ENCODE measurements around the gene REL. TPM values are rescaled to one million over a fixed set of nuclear protein-coding genes. Genes with fewer than 3 reads are reported as not detected.

Gene REL
- total RNA-seq, 1 experiment from 2014 or later, result 6.2 TPM

DNA sequence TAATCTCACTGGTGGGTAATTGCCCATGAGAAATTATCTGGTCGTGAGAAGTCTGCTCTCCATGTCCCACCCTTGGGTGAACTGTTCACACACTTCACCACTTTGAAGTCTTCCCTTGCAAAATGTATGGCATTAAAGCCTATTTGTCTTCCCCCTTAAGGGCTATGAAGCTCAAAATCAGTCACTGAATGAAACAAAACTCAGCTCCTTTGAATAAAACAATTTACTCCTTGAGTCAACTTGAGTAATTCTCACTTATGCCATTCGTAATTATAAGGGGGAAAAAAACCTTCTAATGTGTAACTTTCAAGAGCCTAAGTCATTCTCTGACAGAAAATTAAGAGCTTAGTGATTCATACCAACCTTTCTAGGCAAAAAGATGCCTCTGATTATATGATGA is 48.8 kb upstream of the REL start:
- Histone ChIP-seq H4K5ac (ENCODE audit: insufficient read length, low read depth, low read length) (no peak overlapping the region), H2BK15ac (ENCODE audit: low read depth, low read length) (no peak overlapping the region), H3K23me2 (ENCODE audit: insufficient read length, low read depth, low read length, poor library complexity, severe bottlenecking) (no peaks in the 10 kb centered on the region), H3K27ac (ENCODE audit: insufficient read length, low read depth, low read length) (no peak overlapping the region), H4K8ac (replicated peaks; ENCODE audit: insufficient read length, low read depth, low read length) (no peak overlapping the region), H3T11ph (ENCODE audit: low read length) (no peak overlapping the region), H3K9me3 (ENCODE audit: control insufficient read depth, low read depth, low read length) (no peaks in the 10 kb centered on the region), H3K23ac (ENCODE audit: insufficient read length, low read depth, low read length) (no peak overlapping the region), H3K4me2 (ENCODE audit: insufficient read depth, insufficient read length, low read length) (no peak overlapping the region), H3K9ac (ENCODE audit: extremely low read depth, insufficient read length, low read length) (no peak overlapping the region), H3K4ac (ENCODE audit: low read depth, low read length) (no peak overlapping the region), H4K91ac (ENCODE audit: insufficient read length, low read depth, low read length) (no peak overlapping the region), H3K79me1 (ENCODE audit: insufficient read depth, low read depth, low read length, poor library complexity, severe bottlenecking) (no peaks in the 10 kb centered on the region), H2BK120ac (ENCODE audit: low read depth, low read length, poor library complexity, severe bottlenecking) (no peak overlapping the region), H2AFZ (ENCODE audit: low read length) (no peak overlapping the region), H3K79me2 (ENCODE audit: insufficient read depth, low read length) (no peaks in the 10 kb centered on the region), H2AK5ac (ENCODE audit: insufficient read length, low read length) (no peak overlapping the region), H3K56ac (ENCODE audit: insufficient read length, low read depth, low read length) (no peak overlapping the region), H3K14ac (ENCODE audit: insufficient read depth, low read length) (no peak overlapping the region), H3K4me1 (ENCODE audit: insufficient read depth, low read length) (no peaks in the 10 kb centered on the region; the same call in 1 of the 2 replicates), H3K18ac (ENCODE audit: insufficient read length, low read depth, low read length) (no peak overlapping the region), H4K20me1 (ENCODE audit: control insufficient read depth, insufficient read depth, insufficient read length) (no peaks in the 10 kb centered on the region), H2BK5ac (ENCODE audit: insufficient read length, low read length) (no peak overlapping the region), H2BK12ac (ENCODE audit: insufficient read length, low read depth, low read length) (no peak overlapping the region), H2BK20ac (ENCODE audit: low read depth, low read length, poor library complexity, severe bottlenecking) (no peak overlapping the region), H3K27me3 (ENCODE audit: insufficient read depth, low read length) (peaks cover 8% of the 10 kb centered on the region; the same call in 1 of the 2 replicates)
- no peak for DNase-seq
- H3K4me1 Mint-ChIP-seq, result peaks cover 16% of the 10 kb centered on the region in 2 experiments
- H3K27me3 Mint-ChIP-seq (ENCODE audit: low read depth), result peaks cover 75% of the 10 kb centered on the region
- no peak overlapping the region for H3K4me3 Mint-ChIP-seq
- TF ChIP-seq, protein P1, sequence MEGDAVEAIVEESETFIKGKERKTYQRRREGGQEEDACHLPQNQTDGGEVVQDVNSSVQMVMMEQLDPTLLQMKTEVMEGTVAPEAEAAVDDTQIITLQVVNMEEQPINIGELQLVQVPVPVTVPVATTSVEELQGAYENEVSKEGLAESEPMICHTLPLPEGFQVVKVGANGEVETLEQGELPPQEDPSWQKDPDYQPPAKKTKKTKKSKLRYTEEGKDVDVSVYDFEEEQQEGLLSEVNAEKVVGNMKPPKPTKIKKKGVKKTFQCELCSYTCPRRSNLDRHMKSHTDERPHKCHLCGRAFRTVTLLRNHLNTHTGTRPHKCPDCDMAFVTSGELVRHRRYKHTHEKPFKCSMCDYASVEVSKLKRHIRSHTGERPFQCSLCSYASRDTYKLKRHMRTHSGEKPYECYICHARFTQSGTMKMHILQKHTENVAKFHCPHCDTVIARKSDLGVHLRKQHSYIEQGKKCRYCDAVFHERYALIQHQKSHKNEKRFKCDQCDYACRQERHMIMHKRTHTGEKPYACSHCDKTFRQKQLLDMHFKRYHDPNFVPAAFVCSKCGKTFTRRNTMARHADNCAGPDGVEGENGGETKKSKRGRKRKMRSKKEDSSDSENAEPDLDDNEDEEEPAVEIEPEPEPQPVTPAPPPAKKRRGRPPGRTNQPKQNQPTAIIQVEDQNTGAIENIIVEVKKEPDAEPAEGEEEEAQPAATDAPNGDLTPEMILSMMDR (conservative IDR thresholded peaks at IDR 0.05), result no peak
- no CpG with 5 or more reads among the region's 2 CpGs for WGBS (ENCODE audit: extremely low coverage, insufficient read length, low lambda C conversion rate)
- no peaks in the 10 kb centered on the region for H3K36me3 Mint-ChIP-seq (ENCODE audit: insufficient read depth in 1 of 3, low read depth in 3 of 3)
- H3K27ac Mint-ChIP-seq, result no peak overlapping the region
- no peaks in the 10 kb centered on the region for H3K9me3 Mint-ChIP-seq
